Measurements from ENCODE around the gene PAAF1. TPM values are rescaled to one million over a fixed set of nuclear protein-coding genes. Genes with fewer than 3 reads are reported as not detected.
"Not testable (repeated sequence)": the region's sequence is repeated elsewhere in the genome, so short reads cannot be mapped to it uniquely, and the experiment has no call there.

Gene PAAF1
- total and polyA plus RNA-seq, 11 donors, result 3.9 to 18.4 (median 11.4) TPM

DNA sequence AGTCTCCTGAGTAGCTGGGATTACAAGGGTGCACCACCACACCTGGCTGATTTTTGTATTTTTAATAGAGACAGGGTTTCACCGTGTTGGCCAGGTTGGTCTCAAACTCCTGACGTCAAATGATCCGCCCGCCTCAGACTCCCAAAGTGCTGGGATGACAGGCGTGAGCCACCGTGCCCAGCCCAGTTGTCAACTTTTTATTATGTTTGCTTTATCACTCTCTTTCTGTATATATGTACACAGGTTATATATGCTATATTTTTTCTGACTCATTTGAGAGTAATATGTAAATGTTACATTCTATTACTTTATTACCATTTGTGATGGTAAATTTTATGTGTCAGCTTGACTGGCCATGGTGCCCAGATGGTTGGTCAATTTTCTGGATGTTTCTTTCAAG lies 55.2 kb downstream of the PAAF1 start:
- WGBS, 4 donors, result 93 to 96% (median 95%) methylated on average over 6 of the region's 6 CpGs
- DNase-seq (no peak), ATAC-seq (no peak)
- Histone ChIP-seq H3K4me3 (no peak overlapping the region), H3K9me3 (no peaks in the 10 kb centered on the region), H3K36me3 (peaks cover 0 to 75% (median 56%) of the 10 kb centered on the region in 9 donors), H3K4me1 (no peaks in the 10 kb centered on the region), H3K27ac (no peak overlapping the region), H3K27me3 (no peaks in the 10 kb centered on the region)
- intact Hi-C loops (cut with DNase I), result no loop called here
- TF ChIP-seq CTCF (IDR thresholded peaks at IDR 0.05) (no peak), POLR2A (IDR thresholded peaks at IDR 0.05) (no peak)

DNA sequence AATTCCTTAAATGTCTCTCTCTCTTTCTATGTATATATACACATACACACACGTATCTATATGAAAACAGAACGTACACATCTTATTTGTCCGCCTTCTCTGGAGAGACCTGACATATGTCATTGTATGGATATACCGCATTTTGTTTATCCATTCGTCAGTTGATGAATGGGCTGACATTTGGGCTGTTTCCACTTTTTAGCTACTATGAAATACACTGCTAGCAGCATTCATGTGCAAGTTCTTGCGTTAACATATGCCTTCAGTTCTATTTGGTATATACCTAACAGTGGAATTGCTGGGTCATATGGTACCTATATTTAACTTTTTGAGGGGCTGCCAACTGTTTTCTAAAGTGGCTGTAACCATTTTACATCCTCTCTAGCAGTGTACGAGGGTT lies 56.0 kb downstream of the PAAF1 start:
- Histone ChIP-seq H3K36me3 (peaks cover 0 to 67% (median 47%) of the 10 kb centered on the region in 9 donors), H3K4me3 (no peak overlapping the region), H3K4me1 (no peaks in the 10 kb centered on the region), H3K9me3 (no peaks in the 10 kb centered on the region), H3K27ac (no peak overlapping the region), H3K27me3 (no peaks in the 10 kb centered on the region)
- TF ChIP-seq CTCF (IDR thresholded peaks at IDR 0.05) (no peak), POLR2A (IDR thresholded peaks at IDR 0.05) (no peak)
- WGBS, 4 donors, result 81 to 84% (median 83%) methylated on average over 7 of the region's 7 CpGs
- no peak for DNase-seq
- intact Hi-C loops (cut with DNase I), result no loop called here
- no peak for ATAC-seq

DNA sequence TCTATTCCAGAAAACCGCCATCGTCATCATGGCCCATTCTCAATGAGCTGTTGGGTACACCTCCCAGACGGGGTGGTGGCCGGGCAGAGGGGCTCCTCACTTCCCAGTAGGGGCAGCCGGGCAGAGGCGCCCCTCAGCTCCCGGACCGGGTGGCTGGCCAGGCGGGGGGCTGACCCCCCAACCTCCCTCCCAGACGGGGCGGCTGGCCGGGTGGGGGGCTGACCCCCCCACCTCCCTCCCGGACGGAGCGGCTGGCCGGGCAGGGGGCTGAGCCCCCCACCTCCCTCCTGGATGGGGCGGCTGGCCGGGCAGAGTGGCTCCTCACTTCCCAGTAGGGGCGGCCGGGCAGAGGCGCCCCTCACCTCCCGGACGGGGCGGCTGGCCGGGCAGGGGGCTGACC lies 59.2 kb downstream of the PAAF1 start:
- H3K9me3 ChIP-seq; DNase-seq; H3K4me1 ChIP-seq; H3K4me3 ChIP-seq; H3K27me3 ChIP-seq; H3K27ac ChIP-seq; ATAC-seq; intact Hi-C loops (cut with DNase I): not testable (repeated sequence)
- WGBS, 4 donors, result 98 to 100% (median 100%) methylated on average over 5 to 17 of the region's 25 CpGs; no CpG with 5 or more reads in 1 of the 4 donors
- H3K36me3 ChIP-seq, result peaks cover 0 to 34% (median 21%) of the 10 kb centered on the region in 9 donors

GRCh38 chr11:73939096-73939495 lies 62.3 kb downstream of the PAAF1 start:
- Histone ChIP-seq H3K27me3 (no peaks in the 10 kb centered on the region), H3K27ac (no peak overlapping the region), H3K4me1 (peaks cover 0 to 3% (median 0%) of the 10 kb centered on the region in 12 donors), H3K36me3 (peaks cover 0 to 11% (median 4%) of the 10 kb centered on the region in 9 donors), H3K9me3 (no peaks in the 10 kb centered on the region), H3K4me3 (no peak overlapping the region)
- no peak for DNase-seq
- WGBS, 4 donors, result 77 to 93% (median 85%) methylated on average over 4 of the region's 4 CpGs
- no peak for ATAC-seq
- TF ChIP-seq POLR2A (IDR thresholded peaks at IDR 0.05), result no peak
- no peak for TF ChIP-seq CTCF (IDR thresholded peaks at IDR 0.05)
- intact Hi-C loops (cut with DNase I), result no loop called here
